ENCODE measurements around the gene COX8C. TPM values are rescaled to one million over a fixed set of nuclear protein-coding genes. Genes with fewer than 3 reads are reported as not detected.
A peak's percentile ranks its signal among the peaks of the same experiment; 100 is the strongest.

COX8C gene
- not detected for polyA plus RNA-seq

- no peak for DNase-seq
- Mint-ChIP-seq H3K27me3 (ENCODE audit: low read depth in 3 of 3) (peaks cover 0 to 14% (median 0%) of the 10 kb centered on the region in 3 donors), H3K4me1 (no peaks in the 10 kb centered on the region), H3K36me3 (no peaks in the 10 kb centered on the region), H3K4me3 (no peak within 1 kb of the TSS), H3K27ac (no peak within 1 kb of the TSS), H3K9me3 (no peaks in the 10 kb centered on the region)
Measured at GRCh38 chr14:93346926-93347721, at the start of gene COX8C. Gene COX8C (plus strand): TSS chr14:93347182. CDS start chr14:93347269, 87 bp downstream.

- no peak for DNase-seq
- H3K4me3 Mint-ChIP-seq = no peak overlapping the region
- no peak overlapping the region for H3K27ac Mint-ChIP-seq
- H3K9me3 Mint-ChIP-seq = no peaks in the 10 kb centered on the region
- H3K36me3 Mint-ChIP-seq = peaks cover 0 to 2% (median 1%) of the 10 kb centered on the region in 3 donors
- H3K4me1 Mint-ChIP-seq = peaks cover 36 to 84% of the 10 kb centered on the region in 2 donors
- peaks cover 0 to 2% (median 0%) of the 10 kb centered on the region in 3 donors for H3K27me3 Mint-ChIP-seq (ENCODE audit: low read depth in 3 of 3)
Measured at GRCh38 chr14:93299416-93299815, 47.6 kb upstream of the COX8C start.

GRCh38 chr14:93299866-93300265 is 47.1 kb upstream of the COX8C start:
- Mint-ChIP-seq H3K27ac (no peak overlapping the region), H3K4me3 (no peak overlapping the region), H3K4me1 (peaks cover 39 to 85% of the 10 kb centered on the region in 2 donors), H3K9me3 (no peaks in the 10 kb centered on the region), H3K36me3 (no peaks in the 10 kb centered on the region), H3K27me3 (ENCODE audit: low read depth in 3 of 3) (peaks cover 0 to 2% (median 0%) of the 10 kb centered on the region in 3 donors)
- no peak for DNase-seq

- Mint-ChIP-seq H3K36me3 (no peaks in the 10 kb centered on the region), H3K9me3 (no peaks in the 10 kb centered on the region), H3K4me3 (no peak overlapping the region), H3K27ac (peak overlapping the region in 1 of 6 donors; percentile 26), H3K27me3 (ENCODE audit: low read depth in 3 of 3) (peaks cover 0 to 2% (median 0%) of the 10 kb centered on the region in 3 donors), H3K4me1 (peaks cover 47 to 80% of the 10 kb centered on the region in 2 donors)
- DNase-seq = no peak
Measured at GRCh38 chr14:93301821-93302447, 45.0 kb upstream of the COX8C start.

GRCh38 chr14:93302688-93303581 is 44.0 kb upstream of the COX8C start:
- H3K36me3 Mint-ChIP-seq = no peaks in the 10 kb centered on the region
- no peak overlapping the region for H3K4me3 Mint-ChIP-seq
- H3K9me3 Mint-ChIP-seq = no peaks in the 10 kb centered on the region
- peaks cover 0 to 2% (median 0%) of the 10 kb centered on the region in 3 donors for H3K27me3 Mint-ChIP-seq (ENCODE audit: low read depth in 3 of 3)
- H3K4me1 Mint-ChIP-seq = peaks cover 51 to 81% of the 10 kb centered on the region in 2 donors
- no peak overlapping the region for H3K27ac Mint-ChIP-seq
- no peak for DNase-seq

GRCh38 chr14:93303659-93304058 is 43.3 kb upstream of the COX8C start:
- Mint-ChIP-seq H3K36me3 (no peaks in the 10 kb centered on the region), H3K27me3 (ENCODE audit: low read depth in 3 of 3) (peaks cover 0 to 2% (median 0%) of the 10 kb centered on the region in 3 donors), H3K4me1 (peaks cover 51 to 78% of the 10 kb centered on the region in 2 donors), H3K4me3 (no peak overlapping the region), H3K27ac (peak overlapping the region in 2 of 6 donors; percentile 45 to 51), H3K9me3 (no peaks in the 10 kb centered on the region)
- no peak for DNase-seq

- H3K27ac Mint-ChIP-seq = no peak overlapping the region
- H3K9me3 Mint-ChIP-seq = no peaks in the 10 kb centered on the region
- no peak overlapping the region for H3K4me3 Mint-ChIP-seq
- H3K4me1 Mint-ChIP-seq = peaks cover 53 to 78% of the 10 kb centered on the region in 2 donors
- no peak for DNase-seq
- H3K27me3 Mint-ChIP-seq (ENCODE audit: low read depth in 3 of 3) = peaks cover 0 to 2% (median 0%) of the 10 kb centered on the region in 3 donors
- H3K36me3 Mint-ChIP-seq = no peaks in the 10 kb centered on the region
Measured at GRCh38 chr14:93304771-93305170, 42.2 kb upstream of the COX8C start.

- Mint-ChIP-seq H3K27ac (peak overlapping the region in 1 of 6 donors; percentile 71), H3K4me1 (peaks cover 54 to 76% of the 10 kb centered on the region in 2 donors)
Measured at GRCh38 chr14:93305725-93306418, 41.1 kb upstream of the COX8C start.

GRCh38 chr14:93306812-93307211 is 40.2 kb upstream of the COX8C start:
- Mint-ChIP-seq H3K27me3 (ENCODE audit: low read depth in 3 of 3) (no peaks in the 10 kb centered on the region), H3K36me3 (no peaks in the 10 kb centered on the region), H3K9me3 (no peaks in the 10 kb centered on the region), H3K4me3 (no peak overlapping the region), H3K4me1 (peaks cover 50 to 74% of the 10 kb centered on the region in 2 donors), H3K27ac (no peak overlapping the region)
- no peak for DNase-seq

More at GRCh38 chr14:93305725-93306418, 41.1 kb upstream of the COX8C start:
- Mint-ChIP-seq H3K4me3 (no peak overlapping the region), H3K27me3 (ENCODE audit: low read depth in 3 of 3) (peaks cover 0 to 2% (median 0%) of the 10 kb centered on the region in 3 donors), H3K36me3 (no peaks in the 10 kb centered on the region), H3K9me3 (no peaks in the 10 kb centered on the region)
- no peak for DNase-seq

GRCh38 chr14:93308686-93309345 is 38.2 kb upstream of the COX8C start:
- DNase-seq = no peak
- no peak overlapping the region for H3K4me3 Mint-ChIP-seq
- H3K4me1 Mint-ChIP-seq = peaks cover 42 to 68% of the 10 kb centered on the region in 2 donors
- H3K36me3 Mint-ChIP-seq = no peaks in the 10 kb centered on the region
- no peak overlapping the region for H3K27ac Mint-ChIP-seq
- H3K27me3 Mint-ChIP-seq (ENCODE audit: low read depth in 3 of 3) = no peaks in the 10 kb centered on the region
- H3K9me3 Mint-ChIP-seq = no peaks in the 10 kb centered on the region

GRCh38 chr14:93309427-93309966 is 37.5 kb upstream of the COX8C start:
- no peak overlapping the region for H3K27ac Mint-ChIP-seq
- H3K36me3 Mint-ChIP-seq = no peaks in the 10 kb centered on the region
- H3K27me3 Mint-ChIP-seq (ENCODE audit: low read depth in 3 of 3) = no peaks in the 10 kb centered on the region
- H3K4me3 Mint-ChIP-seq = no peak overlapping the region
- DNase-seq = no peak
- no peaks in the 10 kb centered on the region for H3K9me3 Mint-ChIP-seq
- peaks cover 39 to 63% of the 10 kb centered on the region in 2 donors for H3K4me1 Mint-ChIP-seq

- DNase-seq = no peak
- Mint-ChIP-seq H3K36me3 (no peaks in the 10 kb centered on the region), H3K27me3 (ENCODE audit: low read depth in 3 of 3) (no peaks in the 10 kb centered on the region), H3K9me3 (no peaks in the 10 kb centered on the region), H3K4me1 (peaks cover 29 to 51% of the 10 kb centered on the region in 2 donors), H3K27ac (peak overlapping the region in 1 of 6 donors; percentile 12), H3K4me3 (no peak overlapping the region)
Measured at GRCh38 chr14:93311082-93311481, 35.9 kb upstream of the COX8C start.

All from immature natural killer cell (primary cell).